WTC11 (cell line): ENCODE measurements around the gene IQSEC1. TPM values are rescaled to one million over a fixed set of nuclear protein-coding genes. Genes with fewer than 3 reads are reported as not detected.
A peak's percentile ranks its signal among the peaks of the same experiment; 100 is the strongest.
"Not testable (repeated sequence)": the region's sequence is repeated elsewhere in the genome, so short reads cannot be mapped to it uniquely, and the experiment has no call there.

Experiments used
- ATAC-seq: fragments of 200-7000 bp; cut with Tn5 transposase; 2 replicates; pipeline ENCODE4 v1.10.0; 2021; ENCODE audit warnings: mild to moderate bottlenecking, moderate library complexity
- CTCF ChIA-PET: fragments of 300-600 bp; sonication (Branson Sonifier 250); formaldehyde crosslinking; loops from one replicate; lab custom pipeline; 2021; ENCODE audit warnings: antibody characterized with exemption; lab: Charles Lee
- POLR2A ChIA-PET: fragments of 350-600 bp; sonication (Branson Sonifier 250); formaldehyde crosslinking; loops from one replicate; lab custom pipeline; 2021; ENCODE audit warnings: antibody characterized with exemption; lab: Charles Lee
- DNase-seq: peaks from one replicate; pipeline ENCODE4 v3.0.0; 2021; ENCODE audit warnings: low spot score
- H3K27ac Mint-ChIP-seq: 2 replicates; pipeline ENCODE4 v1.8.0; 2021; ENCODE audit warnings: mixed read lengths
- H3K27me3 Mint-ChIP-seq: 2 replicates; pipeline ENCODE4 v1.8.0; 2021; ENCODE audit warnings: low read depth, mild to moderate bottlenecking, moderate library complexity, mixed read lengths
- H3K36me3 Mint-ChIP-seq: 2 replicates; pipeline ENCODE4 v1.8.0; 2021; ENCODE audit warnings: mixed read lengths
- H3K4me1 Mint-ChIP-seq: 2 replicates; pipeline ENCODE4 v1.8.0; 2022; ENCODE audit warnings: mixed read lengths
- H3K4me3 Mint-ChIP-seq: 2 replicates; pipeline ENCODE4 v1.8.0; 2021; ENCODE audit warnings: mild to moderate bottlenecking, moderate library complexity, mixed read lengths
- H3K9me3 Mint-ChIP-seq: 2 replicates; pipeline ENCODE4 v1.8.0; 2021; ENCODE audit warnings: mixed read lengths
- CREB1 ChIP-seq: sonication (generic); formaldehyde crosslinking; IDR thresholded peaks from 2 replicates; pipeline ENCODE4 v1.8.0; 2023; ENCODE audit warnings: mild to moderate bottlenecking, missing genetic modification reagents
- E2F5 ChIP-seq: sonication (generic); formaldehyde crosslinking; IDR thresholded peaks from 2 replicates; pipeline ENCODE4 v1.8.1; 2022; ENCODE audit warnings: mild to moderate bottlenecking, moderate library complexity, missing genetic modification reagents
- ETV6 ChIP-seq: sonication (generic); formaldehyde crosslinking; IDR thresholded peaks from 2 replicates; pipeline ENCODE4 v1.8.1; 2022; ENCODE audit warnings: mild to moderate bottlenecking, missing genetic modification reagents
- JAZF1 ChIP-seq: fragments of 250-450 bp; sonication (Bioruptor Pico); IDR thresholded peaks from 2 replicates; pipeline ENCODE4 v1.9.0; 2021; ENCODE audit warnings: moderate library complexity, mild to moderate bottlenecking, inconsistent platforms
- NFYB ChIP-seq: sonication (generic); formaldehyde crosslinking; conservative IDR thresholded peaks from 2 replicates; pipeline ENCODE4 v1.8.0; 2022; ENCODE audit warnings: low read depth, missing genetic modification reagents
- NR3C1 ChIP-seq: sonication (generic); formaldehyde crosslinking; conservative IDR thresholded peaks from 2 replicates; pipeline ENCODE4 v1.8.1; 2023; ENCODE audit warnings: low read depth, mild to moderate bottlenecking, missing genetic modification reagents
- SP1 ChIP-seq: sonication (generic); formaldehyde crosslinking; conservative IDR thresholded peaks from 2 replicates; pipeline ENCODE4 v1.8.1; 2022; ENCODE audit warnings: missing genetic modification reagents
- TEAD1 ChIP-seq: sonication (generic); formaldehyde crosslinking; IDR thresholded peaks from 2 replicates; pipeline ENCODE4 v1.8.0; 2022; ENCODE audit warnings: mild to moderate bottlenecking, missing genetic modification reagents
- USF1 ChIP-seq: sonication (generic); formaldehyde crosslinking; IDR thresholded peaks from 2 replicates; pipeline ENCODE4 v1.8.0; 2022; ENCODE audit warnings: mild to moderate bottlenecking, missing genetic modification reagents
- ZBTB21 ChIP-seq: sonication (generic); formaldehyde crosslinking; IDR thresholded peaks from 2 replicates; pipeline ENCODE4 v1.8.1; 2023; ENCODE audit warnings: mild to moderate bottlenecking, missing genetic modification reagents, borderline replicate concordance
- ZNF396 ChIP-seq: fragments of 250-450 bp; sonication (Bioruptor Pico); IDR thresholded peaks from 2 replicates; pipeline ENCODE4 v1.8.0; 2021; ENCODE audit warnings: mild to moderate bottlenecking, moderate library complexity, borderline replicate concordance
- ZNF512 ChIP-seq: sonication (generic); formaldehyde crosslinking; IDR thresholded peaks from 2 replicates; pipeline ENCODE4 v1.8.1; 2022; ENCODE audit warnings: missing genetic modification reagents, borderline replicate concordance
- total RNA-seq: library from RNA; stranded (reverse); gene quantifications from 3 replicates; pipeline ENCODE4 v1.2.3, GENCODE V29; 2021
- TF ChIP-seq, protein P1 (sequence below): sonication (generic); formaldehyde crosslinking; IDR thresholded peaks from 2 replicates; pipeline ENCODE4 v1.8.1; 2022; ENCODE audit warnings: mild to moderate bottlenecking, missing genetic modification reagents, moderate library complexity, borderline replicate concordance
- TF ChIP-seq, protein P2 (sequence below): fragments of 250-450 bp; sonication (Bioruptor Pico); IDR thresholded peaks from 2 replicates; pipeline ENCODE4 v1.9.0; 2021; ENCODE audit warnings: mild to moderate bottlenecking, borderline replicate concordance
- TF ChIP-seq, protein P3 (sequence below): fragments of 200-600 bp; IDR thresholded peaks from 2 replicates; pipeline ENCODE4 v1.8.0; 2022; ENCODE audit warnings: antibody characterized with exemption
- TF ChIP-seq, protein P4 (sequence below): sonication (generic); formaldehyde crosslinking; IDR thresholded peaks from 2 replicates; pipeline ENCODE4 v1.8.1; 2023; ENCODE audit warnings: mild to moderate bottlenecking, moderate library complexity, missing genetic modification reagents

Gene IQSEC1
- total RNA-seq, 1 experiment from 2014 or later: 35.0 TPM

DNA sequence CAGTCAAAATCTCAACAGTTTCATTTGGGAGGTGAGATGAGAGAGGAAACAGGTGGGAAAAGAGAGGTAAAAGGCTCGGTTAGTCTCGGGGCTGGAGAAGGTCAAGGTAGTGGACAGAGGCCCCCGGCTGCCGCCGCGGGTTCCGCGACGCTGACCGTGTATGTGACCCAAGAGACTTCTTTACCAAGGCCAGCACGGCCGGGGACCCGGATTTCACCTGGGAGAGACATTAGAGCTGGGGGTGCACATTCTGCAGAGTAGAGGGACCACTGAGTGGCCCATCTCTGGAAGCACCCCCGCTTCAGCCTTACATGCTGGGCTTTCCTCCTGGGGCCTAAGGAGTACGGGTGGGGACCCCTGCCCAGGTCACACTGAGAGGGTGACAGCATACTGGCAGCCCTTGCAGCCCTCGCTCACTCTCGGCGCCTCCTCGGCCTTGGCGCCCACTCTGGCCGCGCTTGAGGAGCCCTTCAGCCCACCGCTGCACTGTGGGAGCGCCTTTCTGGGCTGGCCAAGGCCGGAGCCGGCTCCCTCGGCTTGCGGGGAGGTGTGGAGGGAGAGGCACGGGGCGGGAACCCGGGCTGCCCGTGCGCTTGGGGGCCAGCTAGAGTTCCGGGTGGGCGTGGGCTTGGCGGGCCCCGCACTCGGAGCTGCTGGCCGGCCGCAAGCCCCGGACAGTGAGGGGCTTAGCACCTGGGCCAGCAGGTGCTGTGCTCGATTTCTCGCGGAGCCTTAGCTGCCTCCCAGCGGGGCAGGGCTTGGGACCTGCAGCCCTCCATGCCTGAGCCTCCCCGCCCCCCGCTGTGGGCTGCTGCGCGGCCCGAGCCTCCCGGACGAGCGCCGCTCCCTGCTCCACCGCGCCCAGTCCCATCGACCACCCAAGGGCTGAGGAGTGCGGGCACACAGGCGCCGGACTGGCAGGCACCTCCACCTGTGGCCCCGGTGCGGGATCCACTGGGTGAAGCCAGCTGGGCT is 190.6 kb downstream of the IQSEC1 start (continued):
- TF ChIP-seq TEAD1 (CRISPR knock-in tag) (no peak), NR3C1 (CRISPR knock-in tag) (no peak), ETV6 (CRISPR knock-in tag) (no peak), CREB1 (CRISPR knock-in tag) (no peak)

DNA sequence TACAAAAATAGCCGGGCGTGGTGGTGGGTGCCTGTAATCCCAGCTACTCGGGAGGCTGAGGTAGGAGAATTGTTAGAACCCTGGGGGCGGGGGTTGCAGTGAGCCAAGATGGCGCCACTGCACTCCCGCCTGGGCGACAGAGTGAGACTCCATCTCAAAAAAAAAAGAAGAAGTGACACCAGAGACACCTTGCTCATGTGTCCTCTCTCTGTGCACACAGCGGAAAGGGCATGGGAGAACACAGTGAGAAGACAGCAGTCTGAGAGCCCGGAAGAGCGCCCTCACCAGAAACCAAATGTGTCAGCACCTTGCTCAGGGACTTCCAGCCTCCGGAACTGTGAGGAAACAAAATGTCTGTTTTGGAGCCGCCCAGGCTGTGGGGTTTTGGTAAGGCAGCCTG is 191.4 kb downstream of the IQSEC1 start:
- 0 out of 2 replicates have a peak, but pooled peaks have one; percentile 30 for ATAC-seq
- POLR2A ChIA-PET, DNase-seq, H3K4me1 Mint-ChIP-seq, H3K36me3 Mint-ChIP-seq, H3K27ac Mint-ChIP-seq, H3K4me3 Mint-ChIP-seq, H3K9me3 Mint-ChIP-seq: not testable (repeated sequence)
- H3K27me3 Mint-ChIP-seq: peaks cover 41% of the 10 kb centered on the region
- CTCF ChIA-PET: interaction anchor here (1.7 to 7.2 kb wide), 2 partner anchors 10 to 14 kb away, joined by 5 to 57 read pairs; no protein-coding TSS in a partner anchor

DNA sequence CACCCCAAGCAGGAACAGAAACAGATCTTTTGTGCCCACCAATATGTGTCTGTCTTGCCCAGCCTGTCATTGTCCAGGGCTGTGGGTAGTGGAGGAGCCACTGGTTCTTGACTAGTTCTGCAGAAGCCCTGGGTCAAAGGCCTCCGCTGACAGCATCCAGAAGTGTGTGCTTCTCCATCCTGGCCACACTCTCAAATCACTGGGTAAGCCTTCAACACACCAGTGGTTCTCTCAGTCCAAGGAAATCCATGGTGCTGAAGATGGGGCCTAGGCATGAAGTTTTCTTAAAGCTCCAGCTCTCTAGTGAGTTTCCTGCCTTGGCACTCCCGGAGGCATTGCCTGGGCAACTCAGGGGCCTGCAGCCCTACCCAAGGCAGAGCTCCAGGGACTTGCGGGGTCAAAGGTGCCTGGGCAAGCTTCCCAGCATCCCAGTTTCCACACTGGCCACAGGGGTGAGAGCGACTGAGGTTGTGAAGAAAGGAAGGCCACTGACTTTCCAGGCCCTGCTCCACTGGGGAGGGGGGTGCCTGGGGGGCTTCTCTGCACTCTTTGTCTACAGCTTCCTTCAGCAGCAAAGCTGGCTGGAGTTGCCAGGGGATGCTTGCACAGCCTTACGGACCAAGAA is 193.9 kb downstream of the IQSEC1 start:
- no peak overlapping the region for H3K4me3 Mint-ChIP-seq
- peaks cover 4% of the 10 kb centered on the region for H3K9me3 Mint-ChIP-seq
- ChIA-PET CTCF (interaction anchor here (0.6 to 7.2 kb wide), 3 partner anchors 11 to 434 kb away, joined by 3 to 57 read pairs (median 4); no protein-coding TSS in a partner anchor), POLR2A (no interaction called here)
- H3K27me3 Mint-ChIP-seq: peaks cover 42% of the 10 kb centered on the region
- no peaks in the 10 kb centered on the region for H3K36me3 Mint-ChIP-seq
- TF ChIP-seq, protein P1, sequence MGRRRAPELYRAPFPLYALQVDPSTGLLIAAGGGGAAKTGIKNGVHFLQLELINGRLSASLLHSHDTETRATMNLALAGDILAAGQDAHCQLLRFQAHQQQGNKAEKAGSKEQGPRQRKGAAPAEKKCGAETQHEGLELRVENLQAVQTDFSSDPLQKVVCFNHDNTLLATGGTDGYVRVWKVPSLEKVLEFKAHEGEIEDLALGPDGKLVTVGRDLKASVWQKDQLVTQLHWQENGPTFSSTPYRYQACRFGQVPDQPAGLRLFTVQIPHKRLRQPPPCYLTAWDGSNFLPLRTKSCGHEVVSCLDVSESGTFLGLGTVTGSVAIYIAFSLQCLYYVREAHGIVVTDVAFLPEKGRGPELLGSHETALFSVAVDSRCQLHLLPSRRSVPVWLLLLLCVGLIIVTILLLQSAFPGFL: no peak
- TF ChIP-seq, protein P2, sequence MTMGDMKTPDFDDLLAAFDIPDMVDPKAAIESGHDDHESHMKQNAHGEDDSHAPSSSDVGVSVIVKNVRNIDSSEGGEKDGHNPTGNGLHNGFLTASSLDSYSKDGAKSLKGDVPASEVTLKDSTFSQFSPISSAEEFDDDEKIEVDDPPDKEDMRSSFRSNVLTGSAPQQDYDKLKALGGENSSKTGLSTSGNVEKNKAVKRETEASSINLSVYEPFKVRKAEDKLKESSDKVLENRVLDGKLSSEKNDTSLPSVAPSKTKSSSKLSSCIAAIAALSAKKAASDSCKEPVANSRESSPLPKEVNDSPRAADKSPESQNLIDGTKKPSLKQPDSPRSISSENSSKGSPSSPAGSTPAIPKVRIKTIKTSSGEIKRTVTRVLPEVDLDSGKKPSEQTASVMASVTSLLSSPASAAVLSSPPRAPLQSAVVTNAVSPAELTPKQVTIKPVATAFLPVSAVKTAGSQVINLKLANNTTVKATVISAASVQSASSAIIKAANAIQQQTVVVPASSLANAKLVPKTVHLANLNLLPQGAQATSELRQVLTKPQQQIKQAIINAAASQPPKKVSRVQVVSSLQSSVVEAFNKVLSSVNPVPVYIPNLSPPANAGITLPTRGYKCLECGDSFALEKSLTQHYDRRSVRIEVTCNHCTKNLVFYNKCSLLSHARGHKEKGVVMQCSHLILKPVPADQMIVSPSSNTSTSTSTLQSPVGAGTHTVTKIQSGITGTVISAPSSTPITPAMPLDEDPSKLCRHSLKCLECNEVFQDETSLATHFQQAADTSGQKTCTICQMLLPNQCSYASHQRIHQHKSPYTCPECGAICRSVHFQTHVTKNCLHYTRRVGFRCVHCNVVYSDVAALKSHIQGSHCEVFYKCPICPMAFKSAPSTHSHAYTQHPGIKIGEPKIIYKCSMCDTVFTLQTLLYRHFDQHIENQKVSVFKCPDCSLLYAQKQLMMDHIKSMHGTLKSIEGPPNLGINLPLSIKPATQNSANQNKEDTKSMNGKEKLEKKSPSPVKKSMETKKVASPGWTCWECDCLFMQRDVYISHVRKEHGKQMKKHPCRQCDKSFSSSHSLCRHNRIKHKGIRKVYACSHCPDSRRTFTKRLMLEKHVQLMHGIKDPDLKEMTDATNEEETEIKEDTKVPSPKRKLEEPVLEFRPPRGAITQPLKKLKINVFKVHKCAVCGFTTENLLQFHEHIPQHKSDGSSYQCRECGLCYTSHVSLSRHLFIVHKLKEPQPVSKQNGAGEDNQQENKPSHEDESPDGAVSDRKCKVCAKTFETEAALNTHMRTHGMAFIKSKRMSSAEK (CRISPR knock-in tag): no peak
- TF ChIP-seq, protein P3, sequence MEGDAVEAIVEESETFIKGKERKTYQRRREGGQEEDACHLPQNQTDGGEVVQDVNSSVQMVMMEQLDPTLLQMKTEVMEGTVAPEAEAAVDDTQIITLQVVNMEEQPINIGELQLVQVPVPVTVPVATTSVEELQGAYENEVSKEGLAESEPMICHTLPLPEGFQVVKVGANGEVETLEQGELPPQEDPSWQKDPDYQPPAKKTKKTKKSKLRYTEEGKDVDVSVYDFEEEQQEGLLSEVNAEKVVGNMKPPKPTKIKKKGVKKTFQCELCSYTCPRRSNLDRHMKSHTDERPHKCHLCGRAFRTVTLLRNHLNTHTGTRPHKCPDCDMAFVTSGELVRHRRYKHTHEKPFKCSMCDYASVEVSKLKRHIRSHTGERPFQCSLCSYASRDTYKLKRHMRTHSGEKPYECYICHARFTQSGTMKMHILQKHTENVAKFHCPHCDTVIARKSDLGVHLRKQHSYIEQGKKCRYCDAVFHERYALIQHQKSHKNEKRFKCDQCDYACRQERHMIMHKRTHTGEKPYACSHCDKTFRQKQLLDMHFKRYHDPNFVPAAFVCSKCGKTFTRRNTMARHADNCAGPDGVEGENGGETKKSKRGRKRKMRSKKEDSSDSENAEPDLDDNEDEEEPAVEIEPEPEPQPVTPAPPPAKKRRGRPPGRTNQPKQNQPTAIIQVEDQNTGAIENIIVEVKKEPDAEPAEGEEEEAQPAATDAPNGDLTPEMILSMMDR: no peak
- TF ChIP-seq USF1 (CRISPR knock-in tag) (no peak), ZNF512 (CRISPR knock-in tag) (no peak), ZBTB21 (CRISPR knock-in tag) (no peak), JAZF1 (CRISPR knock-in tag) (no peak), SP1 (CRISPR knock-in tag) (no peak), NFYB (CRISPR knock-in tag) (no peak), E2F5 (CRISPR knock-in tag) (no peak), ZNF396 (CRISPR knock-in tag) (no peak)
- TF ChIP-seq, protein P4, sequence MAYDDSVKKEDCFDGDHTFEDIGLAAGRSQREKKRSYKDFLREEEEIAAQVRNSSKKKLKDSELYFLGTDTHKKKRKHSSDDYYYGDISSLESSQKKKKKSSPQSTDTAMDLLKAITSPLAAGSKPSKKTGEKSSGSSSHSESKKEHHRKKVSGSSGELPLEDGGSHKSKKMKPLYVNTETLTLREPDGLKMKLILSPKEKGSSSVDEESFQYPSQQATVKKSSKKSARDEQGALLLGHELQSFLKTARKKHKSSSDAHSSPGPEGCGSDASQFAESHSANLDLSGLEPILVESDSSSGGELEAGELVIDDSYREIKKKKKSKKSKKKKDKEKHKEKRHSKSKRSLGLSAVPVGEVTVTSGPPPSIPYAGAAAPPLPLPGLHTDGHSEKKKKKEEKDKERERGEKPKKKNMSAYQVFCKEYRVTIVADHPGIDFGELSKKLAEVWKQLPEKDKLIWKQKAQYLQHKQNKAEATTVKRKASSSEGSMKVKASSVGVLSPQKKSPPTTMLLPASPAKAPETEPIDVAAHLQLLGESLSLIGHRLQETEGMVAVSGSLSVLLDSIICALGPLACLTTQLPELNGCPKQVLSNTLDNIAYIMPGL (CRISPR knock-in tag): no peak
- ATAC-seq (no peak), DNase-seq (no peak)
- H3K4me1 Mint-ChIP-seq: peaks cover 6% of the 10 kb centered on the region
- H3K27ac Mint-ChIP-seq: no peak overlapping the region
